Measurements from ENCODE around the gene MLN.

MLN gene

DNA sequence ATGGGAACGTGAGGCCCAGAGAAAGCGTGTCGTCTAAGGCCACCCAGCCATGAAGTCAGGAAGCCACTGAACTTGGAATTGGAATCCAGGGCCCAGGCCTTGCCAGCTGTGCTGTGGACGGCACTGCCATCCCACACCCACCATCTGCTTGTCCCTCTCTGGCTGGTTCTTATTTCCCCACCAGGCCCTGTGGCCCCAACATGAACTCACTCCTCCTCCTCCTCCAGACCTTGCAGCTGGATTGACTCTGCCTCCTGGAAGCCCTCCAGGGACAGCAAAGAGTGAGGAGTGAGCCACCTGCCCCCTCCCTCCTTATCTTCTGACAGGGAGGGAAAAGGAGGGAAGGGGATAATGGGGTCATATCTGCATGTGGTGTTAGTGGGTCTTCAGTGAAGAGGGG, 41.1 kb downstream of the MLN start:
- Histone ChIP-seq H3K36me3 (replicated peaks; ENCODE audit: insufficient read depth, low read length) (no peaks in the 10 kb centered on the region), H4K20me1 (ENCODE audit: insufficient read depth, low read length) (no peaks in the 10 kb centered on the region), H3K79me2 (ENCODE audit: low read length) (no peaks in the 10 kb centered on the region), H2AFZ (ENCODE audit: low read length) (no peak overlapping the region), H3K9me3 (replicated peaks; ENCODE audit: insufficient read depth, low read length) (no peaks in the 10 kb centered on the region), H3K27ac (ENCODE audit: low read length) (no peak overlapping the region), H3K4me3 (ENCODE audit: low read length) (no peak overlapping the region), H3K4me1 (ENCODE audit: low read length) (no peaks in the 10 kb centered on the region), H3F3A (ENCODE audit: insufficient read depth, low read length) (no peaks in the 10 kb centered on the region), H3K4me2 (ENCODE audit: low read depth, low read length) (no peak overlapping the region), H3K27me3 (replicated peaks; ENCODE audit: insufficient read depth, low read length) (peaks cover 43% of the 10 kb centered on the region), H3K9ac (ENCODE audit: low read length) (no peak overlapping the region), H3K9me2 (replicated peaks; ENCODE audit: insufficient read depth, low read length) (no peaks in the 10 kb centered on the region)
- DNase-seq = no peak
- TF ChIP-seq EZH2 (optimal IDR thresholded peaks at IDR 0.05; ENCODE audit: low read depth, low read length) = no peak
- no peak for TF ChIP-seq EZH2phosphoT487 (IDR thresholded peaks at IDR 0.05; ENCODE audit: low read length)
- TF ChIP-seq, protein P1, sequence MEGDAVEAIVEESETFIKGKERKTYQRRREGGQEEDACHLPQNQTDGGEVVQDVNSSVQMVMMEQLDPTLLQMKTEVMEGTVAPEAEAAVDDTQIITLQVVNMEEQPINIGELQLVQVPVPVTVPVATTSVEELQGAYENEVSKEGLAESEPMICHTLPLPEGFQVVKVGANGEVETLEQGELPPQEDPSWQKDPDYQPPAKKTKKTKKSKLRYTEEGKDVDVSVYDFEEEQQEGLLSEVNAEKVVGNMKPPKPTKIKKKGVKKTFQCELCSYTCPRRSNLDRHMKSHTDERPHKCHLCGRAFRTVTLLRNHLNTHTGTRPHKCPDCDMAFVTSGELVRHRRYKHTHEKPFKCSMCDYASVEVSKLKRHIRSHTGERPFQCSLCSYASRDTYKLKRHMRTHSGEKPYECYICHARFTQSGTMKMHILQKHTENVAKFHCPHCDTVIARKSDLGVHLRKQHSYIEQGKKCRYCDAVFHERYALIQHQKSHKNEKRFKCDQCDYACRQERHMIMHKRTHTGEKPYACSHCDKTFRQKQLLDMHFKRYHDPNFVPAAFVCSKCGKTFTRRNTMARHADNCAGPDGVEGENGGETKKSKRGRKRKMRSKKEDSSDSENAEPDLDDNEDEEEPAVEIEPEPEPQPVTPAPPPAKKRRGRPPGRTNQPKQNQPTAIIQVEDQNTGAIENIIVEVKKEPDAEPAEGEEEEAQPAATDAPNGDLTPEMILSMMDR (IDR thresholded peaks at IDR 0.05; ENCODE audit: low read length) = no peak

GRCh38 chr6:33761922-33762629, 41.7 kb downstream of the MLN start:
- Histone ChIP-seq H3K9me2 (replicated peaks; ENCODE audit: insufficient read depth, low read length) (no peaks in the 10 kb centered on the region), H3K36me3 (replicated peaks; ENCODE audit: insufficient read depth, low read length) (no peaks in the 10 kb centered on the region), H3K27ac (ENCODE audit: low read length) (no peak overlapping the region), H3K79me2 (ENCODE audit: low read length) (no peaks in the 10 kb centered on the region), H3K4me1 (ENCODE audit: low read length) (no peaks in the 10 kb centered on the region), H3F3A (ENCODE audit: insufficient read depth, low read length) (no peaks in the 10 kb centered on the region), H3K9me3 (replicated peaks; ENCODE audit: insufficient read depth, low read length) (no peaks in the 10 kb centered on the region), H3K9ac (ENCODE audit: low read length) (no peak overlapping the region), H3K4me3 (ENCODE audit: low read length) (no peak overlapping the region), H2AFZ (ENCODE audit: low read length) (no peak overlapping the region), H3K27me3 (replicated peaks; ENCODE audit: insufficient read depth, low read length) (peaks cover 44% of the 10 kb centered on the region), H4K20me1 (ENCODE audit: insufficient read depth, low read length) (no peaks in the 10 kb centered on the region), H3K4me2 (ENCODE audit: low read depth, low read length) (no peak overlapping the region)
- DNase-seq = peak; percentile 36
- TF ChIP-seq EZH2 (optimal IDR thresholded peaks at IDR 0.05; ENCODE audit: low read depth, low read length) = no peak
- TF ChIP-seq, protein P1 (IDR thresholded peaks at IDR 0.05; ENCODE audit: low read length) = peak; percentile 70
- TF ChIP-seq EZH2phosphoT487 (IDR thresholded peaks at IDR 0.05; ENCODE audit: low read length) = no peak

DNA sequence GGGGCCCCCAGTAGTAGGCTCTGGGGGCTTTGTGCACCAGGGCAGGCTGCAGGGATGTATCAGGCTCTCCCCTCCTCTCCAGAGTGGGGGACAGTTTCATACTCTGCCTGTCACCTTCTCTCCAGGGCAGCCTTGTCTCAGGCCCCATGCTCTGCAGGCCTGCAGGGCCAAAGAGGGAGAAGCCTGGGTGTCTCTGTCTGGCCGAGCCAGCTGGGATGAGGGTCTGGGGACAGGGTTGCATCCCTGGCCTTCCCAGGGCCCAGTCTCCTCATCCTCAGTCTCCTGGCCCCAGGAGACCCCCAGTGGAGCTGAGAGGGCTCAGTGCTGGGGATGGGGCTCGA, 42.3 kb downstream of the MLN start:
- Histone ChIP-seq H3K9me2 (replicated peaks; ENCODE audit: insufficient read depth, low read length) (no peaks in the 10 kb centered on the region), H4K20me1 (ENCODE audit: insufficient read depth, low read length) (no peaks in the 10 kb centered on the region), H3K9me3 (replicated peaks; ENCODE audit: insufficient read depth, low read length) (no peaks in the 10 kb centered on the region), H3K27me3 (replicated peaks; ENCODE audit: insufficient read depth, low read length) (peaks cover 40% of the 10 kb centered on the region), H3K9ac (ENCODE audit: low read length) (no peak overlapping the region), H3F3A (ENCODE audit: insufficient read depth, low read length) (no peaks in the 10 kb centered on the region), H3K4me1 (ENCODE audit: low read length) (no peaks in the 10 kb centered on the region), H3K79me2 (ENCODE audit: low read length) (no peaks in the 10 kb centered on the region), H3K4me3 (ENCODE audit: low read length) (no peak overlapping the region), H3K27ac (ENCODE audit: low read length) (no peak overlapping the region), H2AFZ (ENCODE audit: low read length) (no peak overlapping the region), H3K36me3 (replicated peaks; ENCODE audit: insufficient read depth, low read length) (no peaks in the 10 kb centered on the region), H3K4me2 (ENCODE audit: low read depth, low read length) (no peak overlapping the region)
- TF ChIP-seq EZH2 (optimal IDR thresholded peaks at IDR 0.05; ENCODE audit: low read depth, low read length) (no peak), EZH2phosphoT487 (IDR thresholded peaks at IDR 0.05; ENCODE audit: low read length) (no peak)
- TF ChIP-seq, protein P1 (IDR thresholded peaks at IDR 0.05; ENCODE audit: low read length) = no peak
- no peak for DNase-seq
